Measurements from ENCODE around the gene NBAS.

DNA sequence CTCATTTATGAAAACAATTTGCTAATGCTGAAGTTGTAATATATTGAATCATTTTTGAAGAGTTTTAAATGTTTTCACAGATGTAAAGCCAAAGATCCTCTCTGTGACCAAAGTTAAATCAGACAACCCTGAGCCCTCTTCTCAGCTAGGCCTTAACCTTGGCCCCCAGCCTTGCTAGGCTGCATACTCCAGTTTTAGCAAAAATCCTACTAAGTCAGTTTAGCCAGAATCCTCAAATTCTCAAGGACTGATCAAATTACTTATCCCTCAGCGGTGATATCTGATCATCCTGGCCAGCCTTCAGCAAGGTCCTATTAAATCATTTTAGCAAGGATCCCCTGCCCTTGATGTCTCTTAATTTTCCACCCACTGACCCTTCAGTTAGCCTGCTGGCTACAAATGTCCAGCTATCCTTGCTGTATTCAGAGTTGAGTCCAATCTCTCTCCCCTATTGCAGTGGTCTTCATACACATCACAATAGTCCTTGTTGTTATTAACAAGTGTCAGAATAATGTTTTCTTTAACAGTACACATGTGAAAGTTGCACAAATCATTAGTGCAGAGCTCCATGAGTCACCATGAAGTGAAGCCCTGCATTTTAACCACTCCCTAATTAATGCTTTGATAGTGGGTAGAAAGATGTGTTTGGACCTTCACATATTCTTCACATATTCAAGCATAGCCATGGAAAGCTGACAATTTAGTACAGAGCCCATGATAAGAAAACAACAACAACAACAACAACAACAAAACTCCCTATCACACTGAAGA, 206.4 kb downstream of the NBAS start:
- TF ChIP-seq PAWR (CRISPR knock-in tag; IDR thresholded peaks at IDR 0.05; ENCODE audit: borderline replicate concordance) = no peak
- no peak for TF ChIP-seq POLR2A (IDR thresholded peaks at IDR 0.05; ENCODE audit: insufficient read depth in 1 of 2, low read depth in 2 of 2, low read length in 2 of 2)
- TF ChIP-seq CBX5 (CRISPR knock-in tag; IDR thresholded peaks at IDR 0.05; ENCODE audit: borderline replicate concordance) = no peak
- TF ChIP-seq HCFC1 (IDR thresholded peaks at IDR 0.05; ENCODE audit: low read depth, low read length) = no peak
- no peak for TF ChIP-seq ZNF251 (CRISPR knock-in tag; IDR thresholded peaks at IDR 0.05)
- TF ChIP-seq CC2D1A (CRISPR knock-in tag; IDR thresholded peaks at IDR 0.05) = no peak
- no peak for TF ChIP-seq NCOR1 (IDR thresholded peaks at IDR 0.05; ENCODE audit: borderline replicate concordance, low read length)
- TF ChIP-seq, protein P1, sequence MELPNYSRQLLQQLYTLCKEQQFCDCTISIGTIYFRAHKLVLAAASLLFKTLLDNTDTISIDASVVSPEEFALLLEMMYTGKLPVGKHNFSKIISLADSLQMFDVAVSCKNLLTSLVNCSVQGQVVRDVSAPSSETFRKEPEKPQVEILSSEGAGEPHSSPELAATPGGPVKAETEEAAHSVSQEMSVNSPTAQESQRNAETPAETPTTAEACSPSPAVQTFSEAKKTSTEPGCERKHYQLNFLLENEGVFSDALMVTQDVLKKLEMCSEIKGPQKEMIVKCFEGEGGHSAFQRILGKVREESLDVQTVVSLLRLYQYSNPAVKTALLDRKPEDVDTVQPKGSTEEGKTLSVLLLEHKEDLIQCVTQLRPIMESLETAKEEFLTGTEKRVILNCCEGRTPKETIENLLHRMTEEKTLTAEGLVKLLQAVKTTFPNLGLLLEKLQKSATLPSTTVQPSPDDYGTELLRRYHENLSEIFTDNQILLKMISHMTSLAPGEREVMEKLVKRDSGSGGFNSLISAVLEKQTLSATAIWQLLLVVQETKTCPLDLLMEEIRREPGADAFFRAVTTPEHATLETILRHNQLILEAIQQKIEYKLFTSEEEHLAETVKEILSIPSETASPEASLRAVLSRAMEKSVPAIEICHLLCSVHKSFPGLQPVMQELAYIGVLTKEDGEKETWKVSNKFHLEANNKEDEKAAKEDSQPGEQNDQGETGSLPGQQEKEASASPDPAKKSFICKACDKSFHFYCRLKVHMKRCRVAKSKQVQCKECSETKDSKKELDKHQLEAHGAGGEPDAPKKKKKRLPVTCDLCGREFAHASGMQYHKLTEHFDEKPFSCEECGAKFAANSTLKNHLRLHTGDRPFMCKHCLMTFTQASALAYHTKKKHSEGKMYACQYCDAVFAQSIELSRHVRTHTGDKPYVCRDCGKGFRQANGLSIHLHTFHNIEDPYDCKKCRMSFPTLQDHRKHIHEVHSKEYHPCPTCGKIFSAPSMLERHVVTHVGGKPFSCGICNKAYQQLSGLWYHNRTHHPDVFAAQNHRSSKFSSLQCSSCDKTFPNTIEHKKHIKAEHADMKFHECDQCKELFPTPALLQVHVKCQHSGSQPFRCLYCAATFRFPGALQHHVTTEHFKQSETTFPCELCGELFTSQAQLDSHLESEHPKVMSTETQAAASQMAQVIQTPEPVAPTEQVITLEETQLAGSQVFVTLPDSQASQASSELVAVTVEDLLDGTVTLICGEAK (IDR thresholded peaks at IDR 0.05) = no peak
- TF ChIP-seq, protein P1 (CRISPR knock-in tag; IDR thresholded peaks at IDR 0.05) = no peak
- TF ChIP-seq NFE2 (CRISPR knock-in tag; IDR thresholded peaks at IDR 0.05) = no peak

All from HepG2 (cell line).